Measurements from ENCODE around the gene FBXO38. TPM values are rescaled to one million over a fixed set of nuclear protein-coding genes. Genes with fewer than 3 reads are reported as not detected.

The FBXO38 gene
- total RNA-seq, 1 experiment from 2014 or later, result 36.3 TPM

DNA sequence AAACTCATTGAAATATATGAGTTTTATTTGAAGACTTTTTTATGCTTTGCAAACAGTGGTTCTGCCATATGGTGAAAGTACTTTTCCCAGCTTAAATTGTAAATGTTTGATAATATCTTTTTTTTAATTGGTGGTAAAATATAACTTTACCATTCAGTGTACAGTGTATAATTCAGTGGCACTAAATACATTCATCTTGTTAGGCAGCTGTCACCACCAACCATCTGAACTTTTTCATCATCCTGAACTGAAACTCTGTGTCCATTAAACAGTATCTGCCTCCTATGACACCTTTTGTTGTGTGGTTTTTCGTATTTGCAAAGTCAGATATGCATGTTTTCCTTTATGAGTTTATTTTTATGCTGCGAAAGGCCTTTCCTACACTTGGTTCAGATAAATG lies 45.1 kb downstream of the FBXO38 start (continued):
- TF ChIP-seq, protein P1, sequence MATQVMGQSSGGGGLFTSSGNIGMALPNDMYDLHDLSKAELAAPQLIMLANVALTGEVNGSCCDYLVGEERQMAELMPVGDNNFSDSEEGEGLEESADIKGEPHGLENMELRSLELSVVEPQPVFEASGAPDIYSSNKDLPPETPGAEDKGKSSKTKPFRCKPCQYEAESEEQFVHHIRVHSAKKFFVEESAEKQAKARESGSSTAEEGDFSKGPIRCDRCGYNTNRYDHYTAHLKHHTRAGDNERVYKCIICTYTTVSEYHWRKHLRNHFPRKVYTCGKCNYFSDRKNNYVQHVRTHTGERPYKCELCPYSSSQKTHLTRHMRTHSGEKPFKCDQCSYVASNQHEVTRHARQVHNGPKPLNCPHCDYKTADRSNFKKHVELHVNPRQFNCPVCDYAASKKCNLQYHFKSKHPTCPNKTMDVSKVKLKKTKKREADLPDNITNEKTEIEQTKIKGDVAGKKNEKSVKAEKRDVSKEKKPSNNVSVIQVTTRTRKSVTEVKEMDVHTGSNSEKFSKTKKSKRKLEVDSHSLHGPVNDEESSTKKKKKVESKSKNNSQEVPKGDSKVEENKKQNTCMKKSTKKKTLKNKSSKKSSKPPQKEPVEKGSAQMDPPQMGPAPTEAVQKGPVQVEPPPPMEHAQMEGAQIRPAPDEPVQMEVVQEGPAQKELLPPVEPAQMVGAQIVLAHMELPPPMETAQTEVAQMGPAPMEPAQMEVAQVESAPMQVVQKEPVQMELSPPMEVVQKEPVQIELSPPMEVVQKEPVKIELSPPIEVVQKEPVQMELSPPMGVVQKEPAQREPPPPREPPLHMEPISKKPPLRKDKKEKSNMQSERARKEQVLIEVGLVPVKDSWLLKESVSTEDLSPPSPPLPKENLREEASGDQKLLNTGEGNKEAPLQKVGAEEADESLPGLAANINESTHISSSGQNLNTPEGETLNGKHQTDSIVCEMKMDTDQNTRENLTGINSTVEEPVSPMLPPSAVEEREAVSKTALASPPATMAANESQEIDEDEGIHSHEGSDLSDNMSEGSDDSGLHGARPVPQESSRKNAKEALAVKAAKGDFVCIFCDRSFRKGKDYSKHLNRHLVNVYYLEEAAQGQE (IDR thresholded peaks at IDR 0.05; ENCODE audit: low read depth), result no peak
- TF ChIP-seq, protein P2, sequence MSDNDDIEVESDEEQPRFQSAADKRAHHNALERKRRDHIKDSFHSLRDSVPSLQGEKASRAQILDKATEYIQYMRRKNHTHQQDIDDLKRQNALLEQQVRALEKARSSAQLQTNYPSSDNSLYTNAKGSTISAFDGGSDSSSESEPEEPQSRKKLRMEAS (IDR thresholded peaks at IDR 0.05), result no peak
- TF ChIP-seq, protein P3, sequence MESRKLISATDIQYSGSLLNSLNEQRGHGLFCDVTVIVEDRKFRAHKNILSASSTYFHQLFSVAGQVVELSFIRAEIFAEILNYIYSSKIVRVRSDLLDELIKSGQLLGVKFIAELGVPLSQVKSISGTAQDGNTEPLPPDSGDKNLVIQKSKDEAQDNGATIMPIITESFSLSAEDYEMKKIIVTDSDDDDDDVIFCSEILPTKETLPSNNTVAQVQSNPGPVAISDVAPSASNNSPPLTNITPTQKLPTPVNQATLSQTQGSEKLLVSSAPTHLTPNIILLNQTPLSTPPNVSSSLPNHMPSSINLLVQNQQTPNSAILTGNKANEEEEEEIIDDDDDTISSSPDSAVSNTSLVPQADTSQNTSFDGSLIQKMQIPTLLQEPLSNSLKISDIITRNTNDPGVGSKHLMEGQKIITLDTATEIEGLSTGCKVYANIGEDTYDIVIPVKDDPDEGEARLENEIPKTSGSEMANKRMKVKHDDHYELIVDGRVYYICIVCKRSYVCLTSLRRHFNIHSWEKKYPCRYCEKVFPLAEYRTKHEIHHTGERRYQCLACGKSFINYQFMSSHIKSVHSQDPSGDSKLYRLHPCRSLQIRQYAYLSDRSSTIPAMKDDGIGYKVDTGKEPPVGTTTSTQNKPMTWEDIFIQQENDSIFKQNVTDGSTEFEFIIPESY (IDR thresholded peaks at IDR 0.05; ENCODE audit: extremely low read depth, insufficient replicate concordance, low read length), result no peak
- TF ChIP-seq RAD21 (IDR thresholded peaks at IDR 0.05; ENCODE audit: low read depth), result no peak
- TF ChIP-seq ZFX (IDR thresholded peaks at IDR 0.05), result no peak
- no peak for TF ChIP-seq ELF1 (IDR thresholded peaks at IDR 0.05; ENCODE audit: borderline replicate concordance, low read depth)
- TF ChIP-seq SIN3A (IDR thresholded peaks at IDR 0.05; ENCODE audit: low read depth), result no peak

DNA sequence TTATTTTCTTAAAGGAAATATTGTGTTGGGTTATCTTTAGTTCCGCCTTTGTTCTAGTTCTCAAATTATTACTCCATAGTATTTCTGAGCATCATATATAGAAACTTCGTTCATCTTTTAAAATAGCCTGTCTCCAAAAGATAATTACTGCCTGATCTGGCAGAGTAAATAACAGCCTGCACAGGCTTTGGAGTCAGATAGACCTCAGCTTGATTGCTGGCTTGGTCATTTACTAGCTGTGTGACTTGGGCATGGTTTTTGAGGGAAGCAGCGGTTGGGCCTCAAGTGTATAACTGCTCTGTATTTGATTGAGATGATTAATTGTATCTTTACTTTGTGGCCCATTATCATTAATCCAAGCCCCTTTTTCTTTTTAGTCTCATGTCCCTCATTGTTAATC lies 50.1 kb downstream of the FBXO38 start:
- Histone ChIP-seq H3K4me2 (ENCODE audit: low read length) (no peak overlapping the region), H3K9me2 (ENCODE audit: insufficient read depth) (no peaks in the 10 kb centered on the region), H3K9ac (ENCODE audit: low read length) (no peak overlapping the region), H3K9me3 (ENCODE audit: control insufficient read depth in 1 of 2, insufficient read depth in 1 of 2, low read depth in 1 of 2, low read length in 2 of 2) (no peaks in the 10 kb centered on the region), H2AFZ (ENCODE audit: low read depth, low read length, poor library complexity, severe bottlenecking) (no peak overlapping the region), H3K4me3 (replicated peaks in 1 of 2; ENCODE audit: low read depth in 1 of 2, low read length in 2 of 2) (no peak overlapping the region), H3K27ac (ENCODE audit: low read depth, low read length) (no peak overlapping the region), H3K4me1 (ENCODE audit: control insufficient read depth in 1 of 2, insufficient read depth in 2 of 2, low read length in 2 of 2) (no peaks in the 10 kb centered on the region), H3K36me3 (ENCODE audit: control insufficient read depth in 1 of 2, insufficient read depth in 2 of 2, low read length in 2 of 2) (peaks cover 6 to 10% of the 10 kb centered on the region in 2 experiments), H4K20me1 (ENCODE audit: insufficient read depth) (no peaks in the 10 kb centered on the region; the same call in 1 of the 2 replicates), H3K27me3 (ENCODE audit: insufficient read depth, low read length) (no peaks in the 10 kb centered on the region), H3K79me2 (ENCODE audit: insufficient read depth, low read length) (no peaks in the 10 kb centered on the region)
- TF ChIP-seq, protein P1 (IDR thresholded peaks at IDR 0.05; ENCODE audit: low read depth), result no peak
- TF ChIP-seq CBX3 (IDR thresholded peaks at IDR 0.05; ENCODE audit: low read depth), result no peak
- TF ChIP-seq POLR2A (IDR thresholded peaks at IDR 0.05; ENCODE audit: borderline replicate concordance, extremely low read depth, insufficient read depth, insufficient read length), result no peak
- no peak for TF ChIP-seq POLR2AphosphoS5 (IDR thresholded peaks at IDR 0.05; ENCODE audit: low read depth, low read length)
- no peak for TF ChIP-seq ELF1 (IDR thresholded peaks at IDR 0.05; ENCODE audit: borderline replicate concordance, low read depth)
- no peak for TF ChIP-seq FOSL1 (IDR thresholded peaks at IDR 0.05; ENCODE audit: low read depth)
- TF ChIP-seq TCF7L2 (IDR thresholded peaks at IDR 0.05; ENCODE audit: borderline replicate concordance, extremely low read depth, insufficient read depth, insufficient read length), result no peak
- TF ChIP-seq RAD21 (IDR thresholded peaks at IDR 0.05; ENCODE audit: low read depth), result no peak
- TF ChIP-seq YY1 (IDR thresholded peaks at IDR 0.05; ENCODE audit: extremely low read depth, insufficient replicate concordance, low read depth, low read length), result no peak
- TF ChIP-seq EGR1 (IDR thresholded peaks at IDR 0.05; ENCODE audit: low read depth), result no peak
- BruUV-seq (replicated peaks), result no TSS peak
- ChIA-PET CTCF (no interaction called here), RAD21 (ENCODE audit: low non-redundant PET in 1 of 2, low total read pairs in 2 of 2, uncharacterized antibody in 2 of 2, unreplicated experiment in 2 of 2) (no interaction called here), POLR2A (no interaction called here)
- intact Hi-C loops (cut with micrococcal nuclease), result no loop called here
- DNase-seq (ENCODE audit: low read depth, low spot score) (no peak), ATAC-seq (no peak)

Measured in HCT116 (cell line).